ENCODE results near the gene OR52M1.
"Not testable (repeated sequence)": the region's sequence is repeated elsewhere in the genome, so short reads cannot be mapped to it uniquely, and the experiment has no call there.

Gene OR52M1

DNA sequence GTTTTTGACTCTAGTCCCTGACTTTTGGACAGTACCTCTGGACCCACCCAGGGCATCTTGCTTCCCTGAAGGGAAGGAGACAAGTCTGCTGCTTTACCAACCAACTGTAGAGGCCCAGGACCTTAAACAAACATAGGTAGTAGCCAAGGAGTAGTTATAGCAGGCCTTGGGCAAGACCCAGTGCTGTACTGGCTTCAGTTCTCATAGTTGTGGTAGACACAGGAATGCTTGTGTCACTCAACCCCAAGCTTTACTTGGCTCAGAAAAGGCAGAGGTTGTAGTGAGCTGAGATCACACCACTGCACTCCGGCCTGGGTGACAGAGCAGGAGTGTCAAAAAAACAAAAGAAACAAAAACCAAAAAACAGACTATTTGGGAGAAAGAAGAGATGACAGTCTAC, 21.3 kb upstream of the OR52M1 start:
- TF ChIP-seq POU2F2 (IDR thresholded peaks at IDR 0.05; ENCODE audit: low read depth, low read length) (no peak), SPI1 (IDR thresholded peaks at IDR 0.05; ENCODE audit: low read depth, low read length) (no peak)
- DNase-seq (ENCODE audit: insufficient read length, low spot score) (no peak), FAIRE-seq (no peak)

DNA sequence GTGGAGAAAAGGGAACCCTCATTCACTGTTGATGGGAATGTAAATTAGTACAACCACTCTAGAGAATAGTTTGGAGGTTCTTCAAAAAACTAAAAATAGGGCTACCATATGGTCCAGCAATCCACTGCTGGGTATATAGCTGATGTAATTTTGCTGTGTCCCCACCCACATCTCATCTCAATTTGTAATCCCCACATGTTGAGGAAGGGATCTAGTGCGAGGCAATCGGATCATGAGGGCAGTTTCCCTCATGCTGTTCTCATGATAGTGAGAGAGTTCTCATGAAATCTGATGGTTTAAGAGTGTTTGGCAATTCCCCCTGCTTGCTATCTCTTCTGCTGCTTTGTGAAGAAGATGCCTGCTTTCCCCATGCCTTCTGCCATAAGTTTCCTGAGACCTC, 17.1 kb upstream of the OR52M1 start:
- TF ChIP-seq POLR2A (IDR thresholded peaks at IDR 0.05; ENCODE audit: low read depth, low read length) (no peak), SPI1 (IDR thresholded peaks at IDR 0.05; ENCODE audit: low read depth, low read length) (no peak), POLR2AphosphoS5 (IDR thresholded peaks at IDR 0.05; ENCODE audit: low read depth, low read length) (no peak), POU2F2 (IDR thresholded peaks at IDR 0.05; ENCODE audit: low read depth, low read length) (no peak), TAF1 (IDR thresholded peaks at IDR 0.05; ENCODE audit: low read depth, low read length) (no peak), PAX5 (IDR thresholded peaks at IDR 0.05; ENCODE audit: insufficient read depth, low read length, severe bottlenecking) (no peak)
- FAIRE-seq: no peak

DNA sequence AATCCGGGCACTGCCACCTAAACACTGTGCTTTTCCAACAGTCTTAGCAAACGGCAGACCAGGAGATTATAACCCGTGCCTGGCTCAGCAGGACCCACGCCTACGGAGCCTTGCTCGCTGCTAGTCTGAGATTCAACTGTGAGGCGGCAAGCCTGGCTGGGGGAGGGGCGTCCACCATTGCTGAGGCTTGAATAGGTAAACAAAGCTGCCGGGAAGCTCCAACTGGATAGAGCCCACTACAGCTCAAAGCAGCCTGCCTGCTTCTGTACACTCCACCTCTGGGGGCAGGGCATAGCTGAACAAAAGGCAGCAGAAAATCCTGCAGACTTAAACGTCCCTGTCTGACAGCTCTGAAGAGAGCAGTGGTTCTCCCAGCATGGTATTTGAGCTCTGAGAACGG, 13.3 kb upstream of the OR52M1 start:
- not testable (repeated sequence) for DNase-seq (ENCODE audit: insufficient read length, low spot score); FAIRE-seq

More for the DNA sequence above, 17.1 kb upstream of the OR52M1 start:
- no peak for DNase-seq (ENCODE audit: insufficient read length, low spot score)

DNA sequence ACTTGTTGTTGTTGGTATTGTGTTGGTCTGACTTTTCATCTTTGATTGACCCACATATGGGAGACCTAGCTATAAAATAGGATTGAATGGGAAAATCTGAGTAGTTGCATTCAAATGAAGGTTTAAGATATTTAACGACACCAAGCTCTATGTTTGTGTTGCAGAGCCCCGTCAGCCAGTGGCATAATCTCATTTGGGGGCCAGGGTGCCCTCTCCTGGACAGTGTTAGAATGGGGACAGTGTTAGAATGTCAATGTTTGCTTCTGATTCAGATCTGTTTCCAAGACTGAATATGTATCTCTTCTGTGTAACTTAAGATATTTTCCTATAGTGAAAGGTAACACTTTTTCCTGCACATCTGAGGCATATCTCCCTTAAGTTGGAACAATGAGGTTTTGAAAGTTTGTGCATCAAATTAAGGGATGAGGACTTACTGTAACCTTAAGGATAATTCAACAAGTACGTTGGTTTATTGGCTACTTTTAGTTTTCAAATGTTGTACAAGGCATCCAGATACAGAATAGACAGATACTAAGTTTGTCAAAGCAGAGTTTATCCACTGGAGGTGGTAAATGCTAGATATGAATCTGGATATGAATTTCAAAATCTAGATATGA, 5.3 kb upstream of the OR52M1 start:
- DNase-seq (ENCODE audit: insufficient read length, low spot score): peak; percentile 6
- no peak for TF ChIP-seq TAF1 (IDR thresholded peaks at IDR 0.05; ENCODE audit: low read depth, low read length)
- no peak for TF ChIP-seq POU2F2 (IDR thresholded peaks at IDR 0.05; ENCODE audit: low read depth, low read length)
- no peak for TF ChIP-seq SPI1 (IDR thresholded peaks at IDR 0.05; ENCODE audit: low read depth, low read length)
- TF ChIP-seq POLR2AphosphoS5 (IDR thresholded peaks at IDR 0.05; ENCODE audit: low read depth, low read length): no peak
- TF ChIP-seq POLR2A (IDR thresholded peaks at IDR 0.05; ENCODE audit: low read depth, low read length): no peak
- TF ChIP-seq PAX5 (IDR thresholded peaks at IDR 0.05; ENCODE audit: insufficient read depth, low read length, severe bottlenecking): no peak
- peak; percentile 63 for FAIRE-seq

DNA sequence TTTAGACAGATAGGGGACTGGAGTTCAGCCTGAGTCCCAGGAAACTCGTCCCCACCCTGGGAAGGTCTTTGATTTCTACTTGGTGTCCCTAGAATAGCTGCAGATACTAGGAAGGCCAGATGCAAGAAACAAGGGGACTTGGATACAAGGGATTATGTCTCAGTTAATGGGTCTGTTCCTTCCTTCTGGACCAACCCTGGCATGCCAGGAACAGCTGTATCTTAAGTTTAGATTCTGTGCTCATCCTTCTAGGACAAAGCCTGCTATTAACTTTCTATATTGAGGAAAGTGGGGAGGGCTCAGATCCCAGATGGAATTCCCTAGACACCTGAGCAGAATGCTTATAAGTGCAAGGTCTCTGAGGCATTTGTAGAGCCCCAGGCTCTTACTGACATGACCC, 3.9 kb upstream of the OR52M1 start:
- TF ChIP-seq POLR2AphosphoS5 (IDR thresholded peaks at IDR 0.05; ENCODE audit: low read depth, low read length): no peak
- no peak for TF ChIP-seq TAF1 (IDR thresholded peaks at IDR 0.05; ENCODE audit: low read depth, low read length)
- FAIRE-seq (no peak), DNase-seq (ENCODE audit: insufficient read length, low spot score) (no peak)

DNA sequence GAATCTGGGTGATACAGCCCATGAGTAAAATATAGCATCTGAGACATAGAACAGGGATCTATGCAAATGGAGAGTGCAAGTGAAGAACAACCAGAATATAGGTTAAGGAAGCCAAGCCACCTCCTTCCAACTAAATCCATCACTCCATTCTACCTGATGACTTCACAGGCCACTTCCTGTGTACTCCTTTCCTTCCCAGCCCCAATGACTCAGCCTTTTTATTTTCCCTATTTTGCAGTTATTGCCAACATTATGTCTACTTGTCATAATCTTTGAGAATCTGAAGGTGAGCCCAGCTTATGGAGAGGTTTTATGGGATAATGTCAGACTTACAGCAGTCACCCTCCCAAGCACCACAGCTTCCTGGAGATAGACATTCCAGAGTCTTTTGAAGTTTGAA, 1.4 kb upstream of the OR52M1 start:
- no peak for FAIRE-seq

DNA sequence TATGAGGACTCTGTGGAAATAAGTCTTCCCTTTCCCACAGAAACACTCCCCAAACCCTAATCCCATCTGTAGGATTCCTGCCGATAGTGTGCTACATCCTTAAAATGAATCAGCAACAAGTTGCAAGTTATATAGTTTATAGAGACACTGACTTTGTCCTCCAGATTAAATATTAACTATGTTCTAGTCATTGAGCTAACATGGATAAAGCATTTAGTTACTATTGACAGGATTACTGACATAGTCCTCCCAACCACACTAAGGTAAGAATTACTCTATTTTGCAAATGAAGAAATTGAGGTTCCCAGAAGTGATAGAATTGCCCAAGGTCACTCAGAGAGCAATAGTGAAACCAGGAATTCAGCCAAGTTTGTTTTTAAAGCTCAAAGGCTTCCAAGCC, 1.9 kb downstream of the OR52M1 start:
- FAIRE-seq: no peak
- DNase-seq (ENCODE audit: insufficient read length, low spot score): no peak
- TF ChIP-seq SPI1 (IDR thresholded peaks at IDR 0.05; ENCODE audit: low read depth, low read length) (no peak), TAF1 (IDR thresholded peaks at IDR 0.05; ENCODE audit: low read depth, low read length) (no peak), POLR2A (IDR thresholded peaks at IDR 0.05; ENCODE audit: low read depth, low read length) (no peak), POLR2AphosphoS5 (IDR thresholded peaks at IDR 0.05; ENCODE audit: low read depth, low read length) (no peak), PAX5 (IDR thresholded peaks at IDR 0.05; ENCODE audit: insufficient read depth, low read length, severe bottlenecking) (no peak), POU2F2 (IDR thresholded peaks at IDR 0.05; ENCODE audit: low read depth, low read length) (no peak)

More for the DNA sequence above, 1.4 kb upstream of the OR52M1 start:
- TF ChIP-seq TAF1 (IDR thresholded peaks at IDR 0.05; ENCODE audit: low read depth, low read length): no peak
- TF ChIP-seq SPI1 (IDR thresholded peaks at IDR 0.05; ENCODE audit: low read depth, low read length): no peak
- TF ChIP-seq POU2F2 (IDR thresholded peaks at IDR 0.05; ENCODE audit: low read depth, low read length): no peak
- TF ChIP-seq POLR2A (IDR thresholded peaks at IDR 0.05; ENCODE audit: low read depth, low read length): no peak
- TF ChIP-seq POLR2AphosphoS5 (IDR thresholded peaks at IDR 0.05; ENCODE audit: low read depth, low read length): no peak
- no peak for TF ChIP-seq PAX5 (IDR thresholded peaks at IDR 0.05; ENCODE audit: insufficient read depth, low read length, severe bottlenecking)
- no peak for DNase-seq (ENCODE audit: insufficient read length, low spot score)

DNA sequence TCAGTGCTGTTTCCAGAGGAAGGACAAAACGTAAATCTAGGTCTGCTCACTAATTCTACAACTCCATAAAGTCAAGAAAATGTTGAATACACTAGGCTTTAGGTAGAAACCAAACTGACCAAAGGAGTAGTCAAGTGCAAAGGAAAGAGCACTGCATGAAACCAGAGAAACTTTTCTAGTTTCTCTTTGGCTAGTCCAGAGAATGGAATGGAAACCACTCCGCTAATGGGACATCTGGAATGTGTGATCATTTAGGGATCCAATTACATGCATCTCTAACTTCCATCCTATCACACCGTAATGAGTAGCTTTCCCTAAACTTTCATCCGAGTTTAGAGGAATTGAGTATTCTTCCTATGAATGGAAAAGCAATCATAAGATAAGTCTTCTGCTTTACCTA, 2.4 kb downstream of the OR52M1 start:
- FAIRE-seq (no peak), DNase-seq (ENCODE audit: insufficient read length, low spot score) (no peak)
- no peak for TF ChIP-seq POLR2A (IDR thresholded peaks at IDR 0.05; ENCODE audit: low read depth, low read length)
- no peak for TF ChIP-seq POU2F2 (IDR thresholded peaks at IDR 0.05; ENCODE audit: low read depth, low read length)
- no peak for TF ChIP-seq PAX5 (IDR thresholded peaks at IDR 0.05; ENCODE audit: insufficient read depth, low read length, severe bottlenecking)
- TF ChIP-seq TAF1 (IDR thresholded peaks at IDR 0.05; ENCODE audit: low read depth, low read length): no peak
- TF ChIP-seq SPI1 (IDR thresholded peaks at IDR 0.05; ENCODE audit: low read depth, low read length): no peak

DNA sequence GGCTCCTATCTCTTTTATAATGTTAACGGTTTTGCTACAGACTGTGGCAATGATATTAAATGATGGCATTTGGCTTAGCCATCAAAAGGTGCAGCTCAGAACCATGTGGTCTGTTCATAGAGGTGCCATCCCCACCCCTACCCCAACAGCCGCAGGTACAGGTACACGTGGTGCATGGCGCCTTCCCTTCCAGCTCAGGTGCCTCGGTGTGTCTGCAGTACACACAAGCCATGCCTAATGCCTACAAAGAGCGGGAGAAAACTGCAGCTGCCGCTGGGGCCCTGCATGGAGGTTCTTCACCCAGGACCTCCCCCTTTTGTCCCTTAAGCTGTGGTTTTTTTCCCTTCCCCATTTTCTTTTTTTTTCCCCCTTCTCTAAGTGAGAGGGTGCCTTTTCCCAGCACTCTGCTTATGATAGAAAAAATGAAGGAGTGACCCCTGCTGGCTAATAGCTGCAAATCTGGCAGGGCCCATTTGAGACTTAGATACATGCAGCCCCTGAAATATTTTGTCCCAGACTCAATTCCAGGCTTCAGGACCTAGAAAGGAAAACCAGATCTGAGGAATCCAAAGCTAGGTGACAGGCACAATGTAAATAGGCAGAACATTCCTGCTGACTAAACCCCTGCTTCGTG, 6.5 kb downstream of the OR52M1 start:
- DNase-seq (ENCODE audit: insufficient read length, low spot score): no peak

More for the DNA sequence above, 6.5 kb downstream of the OR52M1 start:
- TF ChIP-seq POU2F2 (IDR thresholded peaks at IDR 0.05; ENCODE audit: low read depth, low read length) (no peak), TAF1 (IDR thresholded peaks at IDR 0.05; ENCODE audit: low read depth, low read length) (no peak), POLR2AphosphoS5 (IDR thresholded peaks at IDR 0.05; ENCODE audit: low read depth, low read length) (no peak), SPI1 (IDR thresholded peaks at IDR 0.05; ENCODE audit: low read depth, low read length) (no peak), PAX5 (IDR thresholded peaks at IDR 0.05; ENCODE audit: insufficient read depth, low read length, severe bottlenecking) (no peak), POLR2A (IDR thresholded peaks at IDR 0.05; ENCODE audit: low read depth, low read length) (no peak)
- FAIRE-seq: no peak
